ENCODE results near the gene OBSCN.

The OBSCN gene

DNA sequence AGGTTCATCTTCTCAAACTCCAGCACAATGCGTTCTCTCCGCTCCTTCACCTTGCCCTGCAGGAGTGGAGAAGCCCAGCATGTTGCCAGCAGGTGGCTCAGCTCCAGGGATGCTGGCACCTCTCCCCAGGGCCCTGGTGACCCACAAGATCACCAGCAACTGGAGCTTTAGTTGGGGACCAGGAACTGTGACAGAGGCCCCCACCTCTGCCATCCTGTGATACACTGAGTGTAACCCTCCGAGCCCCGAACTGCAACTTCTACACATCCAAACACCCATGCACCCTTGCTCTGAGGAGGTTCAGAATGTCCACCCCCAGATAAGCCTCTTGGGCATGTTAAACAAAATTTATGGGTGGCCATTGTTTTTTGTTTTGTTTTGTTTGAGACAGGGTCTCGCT is 203.3 kb downstream of the OBSCN start:
- no peak for TF ChIP-seq SUZ12 (IDR thresholded peaks at IDR 0.05)
- TF ChIP-seq TARDBP (IDR thresholded peaks at IDR 0.05), result no peak
- TF ChIP-seq CTBP1 (IDR thresholded peaks at IDR 0.05; ENCODE audit: borderline replicate concordance), result no peak
- no peak for TF ChIP-seq NFRKB (IDR thresholded peaks at IDR 0.05)
- no peak for TF ChIP-seq HDGF (IDR thresholded peaks at IDR 0.05; ENCODE audit: borderline replicate concordance)
- TF ChIP-seq L3MBTL2 (conservative IDR thresholded peaks at IDR 0.05), result no peak
- no peak for TF ChIP-seq SP1 (IDR thresholded peaks at IDR 0.05)
- TF ChIP-seq, protein P1, sequence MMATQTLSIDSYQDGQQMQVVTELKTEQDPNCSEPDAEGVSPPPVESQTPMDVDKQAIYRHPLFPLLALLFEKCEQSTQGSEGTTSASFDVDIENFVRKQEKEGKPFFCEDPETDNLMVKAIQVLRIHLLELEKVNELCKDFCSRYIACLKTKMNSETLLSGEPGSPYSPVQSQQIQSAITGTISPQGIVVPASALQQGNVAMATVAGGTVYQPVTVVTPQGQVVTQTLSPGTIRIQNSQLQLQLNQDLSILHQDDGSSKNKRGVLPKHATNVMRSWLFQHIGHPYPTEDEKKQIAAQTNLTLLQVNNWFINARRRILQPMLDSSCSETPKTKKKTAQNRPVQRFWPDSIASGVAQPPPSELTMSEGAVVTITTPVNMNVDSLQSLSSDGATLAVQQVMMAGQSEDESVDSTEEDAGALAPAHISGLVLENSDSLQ (IDR thresholded peaks at IDR 0.05), result no peak
- no peak for TF ChIP-seq LEF1 (IDR thresholded peaks at IDR 0.05; ENCODE audit: borderline replicate concordance)
- no peak for TF ChIP-seq FOXA1 (IDR thresholded peaks at IDR 0.05)
- no peak for TF ChIP-seq BHLHE40 (IDR thresholded peaks at IDR 0.05; ENCODE audit: borderline replicate concordance)
- TF ChIP-seq FOXM1 (IDR thresholded peaks at IDR 0.05; ENCODE audit: borderline replicate concordance), result no peak
- no peak for TF ChIP-seq ELF4 (IDR thresholded peaks at IDR 0.05)
- TF ChIP-seq ARNT (IDR thresholded peaks at IDR 0.05), result no peak
- TF ChIP-seq ZNF384 (IDR thresholded peaks at IDR 0.05), result no peak
- no peak for TF ChIP-seq FOXK2 (IDR thresholded peaks at IDR 0.05)
- ChIA-PET CTCF (no interaction called here), POLR2A (interaction anchor here (0.8 to 1.5 kb wide), 2 partner anchors 46 to 47 kb away, joined by 3 to 5 read pairs; a partner anchor contains a TSS)
- DNase-seq (ENCODE audit: extremely low spot score), result no peak

DNA sequence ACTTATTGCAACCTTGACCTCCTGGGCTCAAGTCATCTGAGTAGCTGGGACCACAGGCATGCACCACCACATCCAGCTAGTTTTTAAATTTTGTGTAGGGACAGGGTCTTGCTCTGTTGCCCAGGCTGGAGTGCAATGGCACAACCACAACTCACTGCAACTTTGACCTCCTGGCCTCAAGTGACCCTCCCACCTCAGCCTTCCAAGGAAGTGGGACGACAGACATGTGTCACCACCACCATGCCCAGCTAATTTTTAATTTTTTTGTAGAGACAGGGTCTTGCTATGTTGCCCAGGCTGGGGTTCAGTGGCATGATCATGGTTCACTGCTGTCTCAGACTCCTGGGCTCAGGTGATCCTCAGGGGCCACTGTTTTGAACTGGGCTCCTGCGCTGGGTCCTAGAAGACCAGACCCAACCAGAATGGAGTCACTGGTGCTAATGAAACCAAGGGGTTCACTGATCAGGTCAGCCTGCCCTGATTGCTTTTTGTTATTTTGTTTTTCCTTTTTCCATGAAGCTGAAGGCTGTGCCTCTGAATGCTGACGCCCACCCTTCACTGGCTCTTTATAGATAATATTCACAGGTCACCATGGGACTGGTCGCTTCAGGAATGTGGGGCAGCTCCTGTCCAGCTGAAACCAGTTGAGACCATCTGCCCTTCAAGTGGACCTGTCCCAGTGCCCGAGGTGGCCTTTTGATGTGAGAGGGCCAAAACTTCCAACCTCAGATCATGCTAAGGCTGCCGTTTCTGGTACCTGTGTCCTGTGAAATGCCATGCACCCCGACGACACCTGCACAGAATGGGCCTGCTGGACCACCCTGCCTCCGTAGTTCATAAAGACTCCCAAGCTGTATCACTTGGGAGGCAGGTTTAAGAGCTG is 203.9 kb downstream of the OBSCN start:
- ChIA-PET POLR2A (interaction anchor here (1.5 kb wide), 1 partner anchor 46 kb away, joined by 5 read pairs; a partner anchor contains a TSS), CTCF (interaction anchor here (1.1 kb wide), 1 partner anchor 11 kb away, joined by 6 read pairs; no protein-coding TSS in a partner anchor)
- no peak for DNase-seq (ENCODE audit: extremely low spot score)
- TF ChIP-seq L3MBTL2 (conservative IDR thresholded peaks at IDR 0.05) (no peak), SUZ12 (IDR thresholded peaks at IDR 0.05) (no peak), SP1 (IDR thresholded peaks at IDR 0.05) (no peak), FOXM1 (IDR thresholded peaks at IDR 0.05; ENCODE audit: borderline replicate concordance) (no peak), BHLHE40 (IDR thresholded peaks at IDR 0.05; ENCODE audit: borderline replicate concordance) (no peak), ZNF384 (IDR thresholded peaks at IDR 0.05) (no peak), ARNT (IDR thresholded peaks at IDR 0.05) (no peak)
- TF ChIP-seq, protein P1 (IDR thresholded peaks at IDR 0.05), result no peak

DNA sequence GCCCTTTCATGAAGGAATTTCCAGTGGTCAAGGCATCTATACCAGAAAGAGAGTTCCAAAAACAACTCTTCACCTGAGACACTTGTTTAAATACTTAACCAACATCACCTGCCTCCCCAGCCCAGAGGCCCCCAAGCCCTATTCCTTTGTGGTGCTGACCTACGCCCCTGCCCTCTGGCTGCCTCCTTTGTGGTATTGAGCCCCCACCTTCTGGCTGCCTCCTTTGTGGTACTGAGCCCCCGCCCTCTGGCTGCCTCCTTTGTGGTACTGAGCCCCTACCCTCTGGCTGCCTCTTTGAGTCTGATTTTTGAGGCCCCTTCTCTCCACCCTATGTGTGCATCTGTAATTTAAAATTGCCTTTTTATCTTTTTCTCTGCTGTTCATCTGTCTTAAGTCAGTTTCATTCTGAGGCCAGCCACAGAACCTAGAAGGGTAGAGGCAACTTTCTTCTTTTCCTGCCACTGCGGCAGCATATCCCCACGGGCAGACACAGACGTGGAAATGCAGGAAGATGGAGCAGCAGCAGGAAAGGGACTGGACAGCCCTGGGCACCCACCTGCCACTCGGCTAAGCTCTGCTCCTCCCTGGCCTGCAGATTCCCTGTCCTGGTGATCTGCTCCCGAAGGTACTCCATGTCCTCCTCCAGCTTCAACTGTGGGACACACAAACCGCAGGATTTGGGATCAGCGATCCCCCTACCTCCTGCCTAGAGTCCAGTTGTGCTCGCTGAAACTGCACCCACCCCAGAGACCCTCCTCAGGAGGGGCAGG is 205.6 kb downstream of the OBSCN start:
- CTCF ChIA-PET, result interaction anchor here (1.1 kb wide), 1 partner anchor 10 kb away, joined by 6 read pairs; no protein-coding TSS in a partner anchor
- POLR2A ChIA-PET, result no interaction called here
- DNase-seq (ENCODE audit: extremely low spot score), result no peak
- TF ChIP-seq, protein P1 (IDR thresholded peaks at IDR 0.05), result no peak
- no peak for TF ChIP-seq ARNT (IDR thresholded peaks at IDR 0.05)
- no peak for TF ChIP-seq ELF4 (IDR thresholded peaks at IDR 0.05)
- no peak for TF ChIP-seq FOXM1 (IDR thresholded peaks at IDR 0.05; ENCODE audit: borderline replicate concordance)
- TF ChIP-seq FOXA1 (IDR thresholded peaks at IDR 0.05), result no peak
- TF ChIP-seq NFRKB (IDR thresholded peaks at IDR 0.05), result no peak
- no peak for TF ChIP-seq HDGF (IDR thresholded peaks at IDR 0.05; ENCODE audit: borderline replicate concordance)
- no peak for TF ChIP-seq FOXK2 (IDR thresholded peaks at IDR 0.05)
- no peak for TF ChIP-seq CTBP1 (IDR thresholded peaks at IDR 0.05; ENCODE audit: borderline replicate concordance)
- no peak for TF ChIP-seq SP1 (IDR thresholded peaks at IDR 0.05)
- TF ChIP-seq TARDBP (IDR thresholded peaks at IDR 0.05), result no peak
- TF ChIP-seq ZNF384 (IDR thresholded peaks at IDR 0.05), result no peak
- TF ChIP-seq SUZ12 (IDR thresholded peaks at IDR 0.05), result no peak

DNA sequence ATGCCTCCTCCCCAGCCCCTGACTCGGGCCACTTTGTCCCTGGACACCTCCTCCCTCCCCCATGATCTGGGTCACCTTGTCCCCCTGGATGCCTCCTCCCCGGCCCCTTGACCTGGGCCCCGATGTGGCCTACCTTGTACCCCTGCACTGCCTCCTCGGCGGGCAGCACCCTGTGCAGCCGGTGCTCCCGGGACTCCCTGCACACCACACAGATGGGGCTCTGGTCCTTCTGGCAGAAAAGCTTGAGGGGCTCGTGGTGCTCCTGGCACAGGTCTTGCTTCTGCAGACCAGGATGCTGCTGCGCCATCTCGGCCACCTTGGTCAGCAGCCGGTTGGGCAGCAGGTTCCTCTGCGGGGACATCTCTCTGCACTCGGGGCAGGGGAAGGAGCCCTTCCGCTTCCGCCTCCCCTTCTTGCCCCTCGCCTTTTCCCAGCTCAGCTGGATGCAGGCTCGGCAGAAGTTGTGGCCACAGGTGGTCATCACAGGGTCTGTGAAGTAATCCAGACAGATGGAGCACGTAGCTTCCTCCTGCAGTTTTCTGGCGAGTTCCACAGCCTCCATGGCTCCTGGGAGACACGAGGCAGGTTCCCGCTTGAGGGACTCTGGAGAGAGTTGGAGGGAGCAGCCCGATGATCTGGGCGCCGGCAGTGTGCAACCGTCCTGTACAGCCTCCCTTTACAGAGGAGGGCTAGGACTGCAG is 206.8 kb downstream of the OBSCN start:
- DNase-seq (ENCODE audit: extremely low spot score), result no peak
- TF ChIP-seq HDGF (IDR thresholded peaks at IDR 0.05; ENCODE audit: borderline replicate concordance) (no peak), NFRKB (IDR thresholded peaks at IDR 0.05) (no peak)
- ChIA-PET POLR2A (interaction anchor here (1.0 kb wide), 1 partner anchor 8 kb away, joined by 3 read pairs; the partner anchor contains the start of gene TRIM11), CTCF (no interaction called here)

DNA sequence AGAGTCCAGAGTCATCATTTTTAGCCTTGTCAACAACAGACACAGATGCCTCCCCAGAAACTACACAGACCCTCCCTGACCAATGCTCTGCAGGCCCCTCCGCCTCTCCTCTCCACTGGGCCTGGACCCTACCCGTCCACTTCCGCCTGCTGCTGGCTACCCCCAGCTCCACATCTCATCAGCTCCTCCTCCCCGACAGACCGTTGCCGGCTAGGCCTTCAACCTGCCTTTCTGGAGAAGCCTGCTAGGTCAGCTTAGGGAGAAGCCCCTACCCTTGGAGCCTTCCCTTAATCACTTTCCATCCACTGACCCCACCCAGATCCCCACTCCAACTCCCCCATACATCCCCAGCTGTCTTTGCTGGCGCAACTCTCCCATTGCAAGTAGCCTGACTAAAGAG is 207.4 kb downstream of the OBSCN start:
- ChIA-PET POLR2A (interaction anchor here (1.0 kb wide), 1 partner anchor 8 kb away, joined by 3 read pairs; the partner anchor contains the start of gene TRIM11), CTCF (no interaction called here)
- DNase-seq (ENCODE audit: extremely low spot score), result no peak
- TF ChIP-seq LEF1 (IDR thresholded peaks at IDR 0.05; ENCODE audit: borderline replicate concordance) (no peak), BHLHE40 (IDR thresholded peaks at IDR 0.05; ENCODE audit: borderline replicate concordance) (no peak), SP1 (IDR thresholded peaks at IDR 0.05) (no peak), NFRKB (IDR thresholded peaks at IDR 0.05) (no peak), FOXA1 (IDR thresholded peaks at IDR 0.05) (no peak), L3MBTL2 (conservative IDR thresholded peaks at IDR 0.05) (no peak), ZNF384 (IDR thresholded peaks at IDR 0.05) (no peak), CTBP1 (IDR thresholded peaks at IDR 0.05; ENCODE audit: borderline replicate concordance) (no peak), ELF4 (IDR thresholded peaks at IDR 0.05) (no peak)

Measured in HEK293T (cell line).